GM10847 (cell line): ENCODE data around the gene EML4.

ENCODE experiments used
- POLR2A ChIP-seq: IDR thresholded peaks from 2 replicates; pipeline ENCODE4 v1.6.1; 2011; ENCODE audit not compliant: insufficient read length; ENCODE audit errors: extremely low read depth

The EML4 gene

DNA sequence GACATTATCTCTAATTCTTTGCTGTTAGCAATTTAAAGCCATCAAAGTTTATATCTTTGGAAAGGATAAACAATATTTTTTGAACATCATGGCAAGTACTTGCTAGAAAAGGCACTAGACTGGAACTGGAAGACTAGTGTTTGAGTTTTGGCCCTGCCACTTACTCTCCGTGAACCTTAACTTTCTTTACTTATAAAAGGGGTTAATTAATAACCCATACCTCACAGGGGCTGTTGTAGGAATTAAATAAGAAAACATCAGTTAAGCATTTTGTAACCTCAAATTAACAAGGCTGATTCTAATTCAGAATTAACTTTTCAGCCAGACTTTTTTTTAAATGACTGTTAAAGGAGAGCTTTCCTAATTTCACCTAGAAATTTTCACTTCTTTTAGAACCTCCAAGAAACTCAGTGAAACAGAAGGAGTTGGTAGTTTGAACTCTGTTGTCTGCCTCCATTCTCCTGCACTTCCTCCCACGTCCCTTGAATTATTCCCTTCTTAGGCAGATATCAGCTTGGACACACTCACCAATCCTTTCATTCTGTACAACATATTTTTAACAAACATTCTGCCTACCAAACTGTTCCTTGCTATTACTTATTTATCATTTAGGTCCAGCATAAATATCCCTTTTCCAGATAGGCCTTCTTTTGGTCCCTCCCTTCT, 112.4 kb downstream of the EML4 start:
- TF ChIP-seq POLR2A: no peak

DNA sequence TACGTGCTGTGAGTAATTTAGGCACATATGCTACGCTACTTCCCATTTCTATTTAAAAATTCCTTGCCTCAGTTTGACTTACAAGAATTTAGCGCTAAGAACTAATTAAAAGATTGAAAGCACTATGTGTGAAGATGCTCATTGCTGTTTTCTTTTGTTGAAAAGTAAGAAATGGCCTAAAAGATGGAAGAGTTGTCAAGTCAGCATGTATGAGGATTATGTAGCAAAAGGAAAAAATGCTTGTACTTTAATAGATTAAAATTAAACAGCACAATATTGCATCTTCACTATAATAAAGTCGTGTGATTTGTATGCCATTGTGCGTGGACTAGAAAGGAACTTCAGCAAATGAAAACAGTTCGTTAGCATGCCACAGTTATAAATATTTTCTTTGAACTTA, 114.9 kb downstream of the EML4 start:
- no peak for TF ChIP-seq POLR2A

DNA sequence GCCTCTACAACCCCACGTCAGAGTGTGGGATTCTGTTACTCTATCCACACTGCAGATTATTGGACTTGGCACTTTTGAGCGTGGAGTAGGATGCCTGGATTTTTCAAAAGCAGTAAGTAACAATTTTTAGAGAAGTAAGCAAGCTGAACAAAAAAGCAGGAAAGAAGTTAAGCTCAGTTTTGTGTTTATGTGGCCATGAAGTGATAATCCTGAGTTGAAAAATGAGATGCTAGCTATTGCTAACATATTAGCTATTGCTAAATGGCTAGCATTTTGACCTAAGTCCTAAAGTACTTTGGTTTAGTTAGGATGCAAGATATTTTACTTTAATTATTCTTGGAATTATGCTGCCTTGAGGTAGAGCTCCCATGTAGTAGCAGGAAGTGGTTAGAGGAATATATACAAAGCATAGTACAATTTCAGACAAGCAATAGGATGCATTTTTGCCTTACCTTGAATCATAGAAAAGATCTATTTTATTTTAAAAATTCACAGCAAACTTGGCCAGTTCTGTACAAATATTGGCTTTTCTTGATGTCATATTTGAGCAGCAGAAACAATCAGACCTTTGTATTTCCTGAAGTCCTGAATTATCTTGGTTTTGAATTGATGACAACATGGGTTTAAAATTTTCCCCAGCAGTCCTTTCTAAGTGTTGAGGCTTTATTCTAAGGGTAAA, 117.3 kb downstream of the EML4 start:
- no peak for TF ChIP-seq POLR2A

DNA sequence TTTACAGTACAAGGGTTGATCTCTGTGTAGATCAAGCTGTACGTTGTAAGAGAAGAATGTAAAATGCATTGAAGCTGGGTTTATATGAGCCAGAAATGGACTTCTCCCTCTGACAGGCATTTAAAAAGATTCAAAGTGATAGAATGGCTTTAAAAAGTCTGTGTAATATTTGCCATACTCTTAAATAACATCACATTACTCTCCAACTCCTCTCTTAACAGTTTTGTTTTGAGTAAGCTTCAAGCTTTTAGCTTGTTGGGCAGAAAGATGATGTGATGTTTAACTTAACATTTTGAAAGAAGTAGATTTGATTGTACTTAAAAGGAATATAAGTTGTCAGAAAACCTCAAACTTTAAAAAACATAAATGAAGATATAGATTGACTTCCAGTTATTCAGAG, 119.7 kb downstream of the EML4 start:
- no peak for TF ChIP-seq POLR2A

DNA sequence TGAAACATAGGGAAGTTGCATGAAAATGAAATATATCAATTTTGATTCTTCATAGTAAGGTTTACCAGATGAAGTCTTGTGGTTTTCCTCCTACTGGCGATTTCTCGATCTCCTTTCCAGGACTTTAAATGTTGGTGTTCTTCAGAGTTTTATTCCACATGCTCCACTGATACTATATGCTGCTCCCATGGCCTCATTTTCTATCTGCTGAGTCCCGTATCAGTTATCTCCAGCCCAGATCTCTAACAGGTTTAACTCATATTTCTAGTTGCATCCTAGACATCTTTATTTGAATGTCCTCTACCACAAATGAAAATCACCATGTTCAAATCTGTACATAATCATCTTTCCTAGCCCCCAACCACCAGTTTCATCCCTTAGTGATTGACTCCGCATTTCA, 120.1 kb downstream of the EML4 start:
- TF ChIP-seq POLR2A: no peak

DNA sequence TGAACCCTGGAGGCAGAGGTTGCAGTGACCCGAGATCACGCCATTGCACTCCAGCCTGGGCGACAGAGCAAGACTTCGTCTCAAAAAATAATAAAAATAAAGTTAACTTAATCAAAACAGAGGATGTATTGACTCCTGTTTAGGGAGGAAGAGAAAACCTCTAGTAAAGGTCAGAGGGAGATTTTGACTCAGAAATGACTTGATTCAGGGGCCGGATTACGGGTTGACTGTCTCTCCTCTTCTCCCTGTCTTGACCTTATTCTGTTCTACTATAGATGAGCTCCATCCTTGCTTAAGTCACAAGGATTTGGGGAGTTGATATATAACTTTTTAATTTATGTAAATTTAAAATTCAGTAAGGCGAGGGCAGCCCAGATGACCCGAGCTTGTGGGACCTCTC, 120.9 kb downstream of the EML4 start:
- no peak for TF ChIP-seq POLR2A

DNA sequence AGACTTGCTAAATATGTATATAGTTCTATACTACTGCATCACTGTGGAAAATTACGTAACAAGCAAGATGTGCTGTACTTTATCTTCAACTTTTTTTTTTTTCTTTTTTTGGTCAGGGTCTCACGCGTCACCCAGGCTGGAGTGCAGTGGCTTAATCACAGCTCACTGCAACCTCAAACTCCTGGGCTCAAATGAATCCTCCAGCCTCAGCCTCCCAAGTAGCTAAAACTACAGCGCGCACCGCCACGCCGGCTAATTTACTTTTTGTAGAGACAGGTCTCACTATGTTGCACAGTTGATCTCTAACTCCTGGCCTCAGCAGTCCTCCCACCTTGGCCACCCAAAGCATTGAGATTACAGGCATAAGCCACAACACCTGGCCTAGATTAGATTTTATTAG, 123.9 kb downstream of the EML4 start:
- TF ChIP-seq POLR2A: no peak

DNA sequence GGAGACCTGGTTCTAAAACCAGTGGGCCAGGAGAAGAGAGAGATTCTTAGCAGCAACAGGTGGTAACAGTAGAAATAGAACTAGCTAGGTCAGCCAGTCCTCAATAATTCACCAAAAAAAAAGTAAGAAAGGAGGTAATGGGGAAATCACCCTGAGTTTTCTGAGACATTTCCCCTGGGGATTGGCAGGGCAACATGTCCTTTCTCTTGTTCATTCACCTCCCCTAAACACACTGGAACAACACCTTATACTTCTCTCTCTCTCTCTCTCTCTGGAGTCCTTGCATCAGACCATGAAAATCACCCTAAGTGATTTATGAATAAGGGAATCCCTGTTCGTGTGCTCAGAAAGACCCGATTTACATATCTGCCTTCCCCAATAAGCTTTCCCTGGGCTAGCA, 127.1 kb downstream of the EML4 start:
- TF ChIP-seq POLR2A: no peak

DNA sequence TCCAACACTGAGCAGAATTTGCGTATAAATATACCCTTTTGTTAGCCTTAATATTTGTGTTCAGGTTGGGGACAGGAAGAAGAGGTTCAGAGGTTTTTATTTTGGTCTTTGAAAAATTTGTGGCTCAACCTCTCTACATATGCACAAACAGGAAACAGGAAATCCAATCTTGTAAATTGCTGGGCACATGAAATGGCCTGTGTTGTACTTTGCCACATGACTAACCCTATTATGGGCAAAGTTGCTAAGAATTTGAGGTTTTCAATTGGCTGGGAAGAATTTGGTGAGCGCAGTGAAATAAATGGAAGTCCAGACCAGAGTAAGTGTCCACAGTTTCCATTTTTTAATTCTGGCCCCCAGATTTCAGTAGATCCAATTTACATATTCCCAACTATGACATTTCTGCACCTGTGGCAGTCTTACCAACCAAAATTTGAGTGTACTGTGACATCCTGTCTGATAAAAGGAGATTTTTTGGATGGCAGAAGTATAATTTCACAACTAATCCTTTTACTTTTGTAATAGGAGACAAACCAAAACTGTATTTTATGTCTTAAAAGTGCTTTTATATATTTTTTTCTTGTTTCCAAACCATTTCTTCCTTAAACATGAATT, 128.3 kb downstream of the EML4 start:
- no peak for TF ChIP-seq POLR2A

DNA sequence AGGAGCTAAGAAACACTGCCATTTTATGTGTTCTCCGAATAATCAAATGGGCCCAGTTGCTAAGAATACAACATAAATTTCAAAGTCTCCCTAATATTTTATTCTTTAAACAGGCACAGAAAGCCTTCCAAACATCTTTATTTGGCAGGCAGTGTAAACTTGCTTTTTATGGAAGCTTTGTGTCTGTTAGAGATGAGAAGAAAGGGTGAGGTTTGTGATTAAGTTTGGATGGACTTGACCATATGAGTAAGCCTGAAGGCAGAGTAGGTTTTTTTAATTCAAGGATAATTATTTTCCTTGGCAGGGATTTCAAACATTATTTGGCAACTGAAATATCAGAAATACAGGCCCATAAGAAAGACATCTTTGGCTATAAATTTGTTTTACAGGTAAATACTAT, 129.0 kb downstream of the EML4 start:
- no peak for TF ChIP-seq POLR2A

DNA sequence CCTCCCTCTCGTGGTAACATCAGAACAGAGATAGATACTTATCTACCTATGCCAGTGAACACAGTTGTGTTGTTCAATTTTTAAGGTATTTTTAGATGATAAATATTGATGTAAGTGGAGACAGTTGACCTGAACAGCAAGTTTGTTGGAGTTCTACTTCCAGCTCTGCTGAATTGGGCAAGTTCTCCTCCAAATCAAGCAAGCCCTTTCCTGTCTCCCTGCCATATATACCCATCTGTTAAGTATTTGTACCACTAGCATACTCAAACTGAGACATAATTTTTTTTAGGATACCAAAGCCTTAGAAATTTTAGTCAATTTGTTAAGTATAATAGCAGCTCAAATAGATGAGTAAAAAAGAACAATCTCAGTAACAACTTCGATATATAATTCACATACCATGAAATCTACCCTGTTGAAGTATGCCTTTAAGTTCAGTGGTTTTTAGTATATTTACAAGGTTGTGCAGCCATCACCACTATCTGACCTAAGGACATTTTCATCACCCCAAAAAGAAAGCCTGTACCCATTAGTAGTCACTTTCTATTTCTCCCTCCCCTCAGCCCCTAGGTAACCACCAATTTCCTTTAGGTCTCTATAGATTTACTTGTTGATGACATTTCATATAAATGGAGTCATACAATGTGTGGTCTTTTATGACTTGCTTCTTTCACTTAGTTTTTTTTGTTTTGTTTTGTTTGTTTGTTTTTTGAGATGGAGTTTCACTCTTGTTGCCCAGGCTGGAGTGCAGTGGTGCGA, 130.0 kb downstream of the EML4 start:
- no peak for TF ChIP-seq POLR2A

DNA sequence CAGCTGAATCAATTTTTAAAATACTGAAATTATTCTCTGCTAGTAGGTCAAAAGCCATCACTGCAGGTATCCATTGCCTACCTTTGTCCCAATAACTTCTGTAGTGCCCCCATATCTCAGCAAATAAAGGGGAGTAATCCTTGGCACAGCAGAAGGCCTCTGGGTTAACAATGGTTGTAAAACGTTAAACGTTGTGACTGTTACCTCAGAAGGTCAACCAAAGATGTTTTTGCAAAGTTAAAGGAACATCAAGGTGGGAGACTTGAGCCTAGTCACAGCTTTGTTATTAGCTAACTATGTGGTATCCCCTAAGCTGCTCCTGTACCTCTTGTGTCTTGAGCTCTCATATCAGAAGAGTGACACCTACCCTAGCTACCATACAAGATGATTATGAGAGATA, 131.4 kb downstream of the EML4 start:
- no peak for TF ChIP-seq POLR2A

DNA sequence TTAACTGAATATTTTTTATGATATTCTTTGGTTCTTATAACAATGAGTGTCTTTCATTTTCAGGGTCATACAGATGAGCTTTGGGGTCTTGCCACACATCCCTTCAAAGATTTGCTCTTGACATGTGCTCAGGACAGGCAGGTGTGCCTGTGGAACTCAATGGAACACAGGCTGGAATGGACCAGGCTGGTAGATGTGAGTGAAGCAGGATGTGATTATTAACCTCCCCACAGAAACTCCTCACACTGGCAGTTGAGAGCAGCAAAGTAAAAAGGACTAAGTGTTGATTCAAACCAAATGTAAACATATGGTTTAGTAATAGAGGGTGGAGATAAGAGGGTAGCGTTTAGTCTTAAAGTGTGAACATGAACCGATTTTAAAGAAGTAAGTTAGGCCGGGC, 134.1 kb downstream of the EML4 start:
- TF ChIP-seq POLR2A: no peak

DNA sequence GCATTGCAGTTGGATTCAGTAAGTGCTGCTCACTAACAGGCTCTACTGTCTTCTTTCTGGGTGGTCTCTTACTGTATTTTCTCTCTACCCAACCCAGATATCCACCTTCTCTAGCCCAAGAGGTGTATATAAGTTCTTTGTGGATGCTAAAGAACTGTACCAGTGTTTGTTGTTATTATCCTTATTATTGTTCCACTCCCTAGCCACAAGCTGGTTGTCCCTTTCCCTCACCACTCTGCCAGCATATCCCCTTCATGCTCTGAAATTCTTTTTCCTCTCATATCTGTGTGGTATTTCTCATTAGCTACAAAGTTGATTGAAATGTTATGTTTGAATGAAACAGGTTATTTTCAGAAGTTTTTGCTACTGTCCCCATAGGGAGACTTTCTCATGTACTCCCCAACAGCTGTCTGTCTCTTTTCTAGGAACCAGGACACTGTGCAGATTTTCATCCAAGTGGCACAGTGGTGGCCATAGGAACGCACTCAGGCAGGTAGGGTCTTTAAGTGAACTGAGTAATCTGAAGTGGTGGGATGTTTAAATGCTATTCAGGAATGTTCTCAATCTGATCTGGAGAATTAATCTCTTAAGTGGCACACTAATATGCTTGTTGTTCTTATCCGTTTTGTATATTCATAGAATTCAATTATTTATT, 135.0 kb downstream of the EML4 start:
- no peak for TF ChIP-seq POLR2A

DNA sequence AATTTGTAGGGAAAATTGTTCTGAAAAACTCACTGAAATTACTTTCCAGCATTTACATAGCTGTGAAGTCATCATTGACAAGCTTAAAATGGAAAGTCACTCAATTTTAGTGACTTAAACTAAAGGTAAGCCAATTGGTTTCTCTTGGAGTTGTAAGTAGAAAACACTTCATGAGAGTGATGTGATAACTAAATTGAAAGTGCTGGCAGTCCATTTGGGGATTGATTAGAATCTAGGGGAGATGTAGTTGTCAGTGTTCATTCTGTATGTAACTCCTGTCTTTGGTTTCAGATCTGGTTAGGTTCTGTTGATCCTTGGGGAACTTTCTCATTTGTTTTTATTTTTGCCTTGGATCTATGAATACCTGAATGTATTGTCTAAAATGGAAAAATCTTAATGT, 138.0 kb downstream of the EML4 start:
- TF ChIP-seq POLR2A: no peak
